KOPT-K1 (cell line): ENCODE results near the gene FOXRED2.
"Not testable (repeated sequence)": the region's sequence is repeated elsewhere in the genome, so short reads cannot be mapped to it uniquely, and the experiment has no call there.

ENCODE experiments used
- H3K27ac ChIP-seq: fragments of 200-600 bp; sonication (generic); 2 replicates; pipeline ENCODE4 v1.5.1; 2016; ENCODE audit warnings: antibody characterized with exemption, mild to moderate bottlenecking, low read depth, low read length; ENCODE audit not compliant: poor library complexity, severe bottlenecking
- H3K36me3 ChIP-seq: fragments of 200-600 bp; sonication (generic); 2 replicates; pipeline ENCODE4 v1.5.1; 2017; ENCODE audit warnings: antibody characterized with exemption, mild to moderate bottlenecking, low read length, moderate library complexity; ENCODE audit not compliant: insufficient read depth
- H3K9me3 ChIP-seq: fragments of 200-600 bp; sonication (generic); 2 replicates; pipeline ENCODE4 v1.5.1; 2017; ENCODE audit warnings: antibody characterized with exemption, low read length, mild to moderate bottlenecking; ENCODE audit not compliant: insufficient read depth, poor library complexity, severe bottlenecking

FOXRED2 gene

DNA sequence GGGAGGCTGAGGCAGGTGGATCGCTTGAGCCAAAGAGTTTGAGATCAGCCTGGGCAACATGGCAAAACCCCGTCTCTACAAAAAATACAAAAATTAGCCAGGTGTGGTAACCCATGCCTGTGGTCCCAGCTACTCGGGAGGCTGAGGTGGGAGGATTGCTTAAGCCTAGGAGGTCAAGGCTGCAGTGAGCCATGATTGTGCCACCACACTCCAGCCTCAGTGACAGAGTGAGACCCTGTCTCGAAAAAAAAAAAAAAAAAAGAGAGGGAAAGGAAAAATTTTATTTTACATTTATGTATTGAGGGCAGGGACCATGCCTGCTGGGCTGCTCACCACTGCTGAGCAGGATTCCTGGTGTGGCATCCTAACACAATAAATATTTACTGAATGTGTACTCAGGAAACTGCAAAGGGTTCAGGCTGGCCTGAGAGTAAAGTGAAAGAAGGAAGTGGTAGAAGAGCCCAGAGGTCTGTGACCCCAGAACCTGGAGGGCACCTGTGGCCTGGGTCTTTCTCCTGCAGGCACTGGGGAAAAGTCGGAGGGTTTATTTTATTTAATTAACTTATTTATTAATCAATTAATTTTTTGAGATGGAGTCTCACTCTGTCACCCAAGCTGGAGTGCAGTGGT, 53.7 kb downstream of the FOXRED2 start:
- not testable (repeated sequence) for H3K36me3 ChIP-seq, H3K9me3 ChIP-seq
- peak overlapping the region; percentile 51 for H3K27ac ChIP-seq

DNA sequence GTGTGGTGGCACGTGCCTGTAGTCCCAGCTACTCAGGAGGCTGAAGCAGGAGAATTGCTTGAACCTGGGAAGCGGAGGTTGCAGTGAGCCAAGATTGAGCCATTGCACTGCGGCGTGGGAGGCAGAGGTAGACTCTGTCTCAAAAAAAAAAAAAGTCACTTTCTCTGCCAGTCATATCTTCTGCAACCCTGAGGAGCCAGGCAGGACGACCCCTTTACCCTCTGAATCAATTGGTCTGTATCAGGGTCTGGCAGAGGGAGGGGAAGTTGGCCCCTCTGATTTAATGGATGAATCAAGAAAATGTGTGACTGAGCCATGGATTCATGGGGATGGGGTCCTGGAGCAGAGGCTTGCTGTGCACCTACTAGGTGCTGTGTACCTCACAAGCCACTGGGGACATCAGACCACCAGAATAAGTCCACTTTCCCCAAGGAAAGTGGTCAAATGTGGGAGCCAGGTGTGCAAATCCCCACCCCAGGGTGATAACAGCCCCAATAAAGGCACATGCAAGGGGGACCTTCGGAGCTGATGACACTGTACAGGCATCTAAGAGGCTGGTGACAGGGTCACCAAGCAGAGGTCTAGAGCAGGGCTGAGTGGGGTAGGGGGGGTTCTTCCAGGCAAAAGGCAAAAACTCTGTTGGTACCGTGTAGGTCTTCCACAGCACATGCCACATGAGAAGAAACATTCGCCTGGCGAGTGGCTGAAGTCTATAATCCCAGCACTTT, 54.4 kb downstream of the FOXRED2 start:
- Histone ChIP-seq H3K27ac (peak overlapping the region; percentile 51), H3K36me3 (no peaks in the 10 kb centered on the region), H3K9me3 (no peaks in the 10 kb centered on the region)

DNA sequence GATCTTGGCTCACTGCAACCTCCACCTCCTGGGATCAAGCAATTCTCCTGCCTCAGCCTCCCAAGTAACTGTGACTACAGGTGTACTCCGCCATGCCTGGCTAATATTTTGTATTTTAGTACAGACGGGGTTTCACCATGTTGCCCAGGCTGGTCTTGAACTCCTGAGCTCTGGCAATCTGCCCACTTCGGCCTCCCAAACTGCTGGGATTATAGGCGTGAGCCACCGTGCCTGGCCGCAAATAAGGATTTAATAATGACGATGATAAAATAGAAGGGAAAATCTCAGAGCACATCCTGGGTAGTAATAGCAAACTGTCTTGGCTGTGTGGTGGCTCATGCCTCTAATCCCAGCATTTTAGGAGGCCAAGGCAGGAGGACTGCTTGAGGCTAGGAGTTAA, 55.9 kb downstream of the FOXRED2 start:
- H3K9me3 ChIP-seq, H3K36me3 ChIP-seq: not testable (repeated sequence)
- H3K27ac ChIP-seq = peak overlapping the region; percentile 51

DNA sequence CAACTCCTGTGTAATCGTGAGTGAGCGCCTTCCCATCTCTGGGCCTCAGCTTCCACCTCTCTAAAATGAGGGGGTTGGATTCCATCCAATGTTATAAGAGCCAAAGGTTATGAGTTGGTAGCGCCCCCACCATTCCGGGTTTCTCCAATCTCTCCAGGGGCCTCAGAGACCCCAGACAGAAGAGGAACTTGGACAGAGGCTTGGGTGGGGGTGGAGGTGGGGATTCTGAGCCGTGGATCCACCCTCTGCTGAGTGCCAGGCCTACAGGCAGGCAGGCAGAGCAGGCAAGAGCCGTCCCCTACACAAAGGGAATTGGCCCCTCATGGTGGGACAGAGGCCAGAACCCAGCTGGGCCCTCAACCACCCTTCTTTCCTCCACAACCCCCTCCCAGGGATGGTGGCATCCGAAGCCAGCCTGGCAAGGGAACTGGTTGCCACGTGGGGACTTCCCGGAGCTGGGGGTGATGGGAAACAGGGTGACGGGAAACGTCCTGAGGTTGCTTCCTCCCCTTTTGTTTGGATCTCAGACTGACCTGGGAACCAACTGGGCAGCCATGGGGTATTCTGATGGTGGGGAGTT, 57.2 kb downstream of the FOXRED2 start:
- Histone ChIP-seq H3K9me3 (no peaks in the 10 kb centered on the region), H3K27ac (no peak overlapping the region), H3K36me3 (no peaks in the 10 kb centered on the region)

DNA sequence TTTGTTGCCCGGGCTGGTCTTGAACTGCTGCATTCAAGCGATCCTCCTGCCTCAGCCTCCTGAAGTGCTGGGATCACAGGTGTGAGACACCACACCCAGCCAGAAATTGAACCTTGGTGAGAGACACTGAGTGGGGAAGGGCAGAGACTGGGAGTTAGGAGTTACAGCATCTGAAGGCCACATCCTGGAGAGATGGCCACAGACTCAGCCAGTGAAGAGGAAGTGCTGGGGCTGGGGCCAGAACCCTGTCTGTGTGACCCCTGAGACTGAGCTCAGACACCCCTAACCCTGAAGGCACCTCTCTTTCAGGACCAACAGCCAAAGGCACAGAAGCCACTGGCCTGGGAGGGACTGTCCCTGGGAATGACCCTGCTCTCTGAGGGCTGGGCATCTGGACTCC, 59.2 kb downstream of the FOXRED2 start:
- H3K27ac ChIP-seq = no peak overlapping the region
- H3K9me3 ChIP-seq = no peaks in the 10 kb centered on the region
- no peaks in the 10 kb centered on the region for H3K36me3 ChIP-seq

DNA sequence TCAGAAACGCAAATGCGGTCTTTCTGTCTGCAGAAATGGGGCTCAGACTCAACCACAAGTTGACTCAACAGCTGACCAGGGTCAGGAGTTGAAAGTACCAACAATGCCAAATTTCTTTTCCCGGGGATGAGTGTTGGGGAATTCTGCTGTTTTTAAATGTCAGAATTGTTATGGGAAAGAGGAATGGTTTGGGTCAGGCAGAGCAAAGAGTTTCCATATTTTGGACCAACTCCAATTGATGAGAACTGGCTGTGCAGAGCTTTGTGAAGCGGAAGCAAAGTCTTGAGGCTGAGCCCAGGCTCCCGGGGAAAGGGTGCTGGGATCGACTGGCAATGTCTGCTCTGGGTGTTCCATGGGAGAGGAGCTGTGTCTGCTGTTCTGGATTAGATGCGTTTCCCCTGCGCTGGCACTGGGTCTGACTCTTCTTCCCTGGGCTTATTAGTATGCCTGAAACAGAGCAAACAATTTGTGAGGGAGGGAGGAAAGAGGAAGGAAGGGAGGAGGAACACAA, 61.6 kb downstream of the FOXRED2 start:
- no peaks in the 10 kb centered on the region for H3K36me3 ChIP-seq
- no peaks in the 10 kb centered on the region for H3K9me3 ChIP-seq
- no peak overlapping the region for H3K27ac ChIP-seq

DNA sequence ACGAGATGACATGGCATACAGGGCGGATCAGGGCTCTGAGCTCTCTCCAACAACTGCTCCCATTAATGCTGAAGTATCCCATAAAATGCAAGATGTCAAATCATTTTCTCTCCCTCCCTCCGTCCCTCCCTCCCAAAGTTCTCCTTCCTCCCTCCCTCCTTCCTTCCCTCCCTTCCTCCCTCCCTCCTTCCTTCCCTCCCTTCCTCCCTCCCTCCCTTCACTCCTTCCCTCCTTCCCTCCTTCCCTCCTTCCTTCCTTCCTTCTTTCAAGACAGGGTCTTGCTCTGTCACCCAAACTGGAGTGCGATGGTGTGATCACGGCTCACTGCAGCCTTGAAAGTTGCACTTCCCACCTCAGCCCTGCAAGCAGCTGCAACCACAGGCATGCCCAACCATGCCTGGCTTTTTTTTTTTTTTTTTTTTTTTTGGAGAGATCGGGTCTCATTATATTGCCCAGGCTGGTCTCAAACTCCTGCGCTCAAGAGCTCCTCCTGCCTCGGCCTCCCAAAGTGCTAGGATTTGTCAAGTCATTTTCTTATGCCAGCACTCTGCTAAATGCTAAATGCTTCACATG, 63.6 kb downstream of the FOXRED2 start:
- H3K9me3 ChIP-seq = no peaks in the 10 kb centered on the region
- no peaks in the 10 kb centered on the region for H3K36me3 ChIP-seq
- H3K27ac ChIP-seq = no peak overlapping the region

DNA sequence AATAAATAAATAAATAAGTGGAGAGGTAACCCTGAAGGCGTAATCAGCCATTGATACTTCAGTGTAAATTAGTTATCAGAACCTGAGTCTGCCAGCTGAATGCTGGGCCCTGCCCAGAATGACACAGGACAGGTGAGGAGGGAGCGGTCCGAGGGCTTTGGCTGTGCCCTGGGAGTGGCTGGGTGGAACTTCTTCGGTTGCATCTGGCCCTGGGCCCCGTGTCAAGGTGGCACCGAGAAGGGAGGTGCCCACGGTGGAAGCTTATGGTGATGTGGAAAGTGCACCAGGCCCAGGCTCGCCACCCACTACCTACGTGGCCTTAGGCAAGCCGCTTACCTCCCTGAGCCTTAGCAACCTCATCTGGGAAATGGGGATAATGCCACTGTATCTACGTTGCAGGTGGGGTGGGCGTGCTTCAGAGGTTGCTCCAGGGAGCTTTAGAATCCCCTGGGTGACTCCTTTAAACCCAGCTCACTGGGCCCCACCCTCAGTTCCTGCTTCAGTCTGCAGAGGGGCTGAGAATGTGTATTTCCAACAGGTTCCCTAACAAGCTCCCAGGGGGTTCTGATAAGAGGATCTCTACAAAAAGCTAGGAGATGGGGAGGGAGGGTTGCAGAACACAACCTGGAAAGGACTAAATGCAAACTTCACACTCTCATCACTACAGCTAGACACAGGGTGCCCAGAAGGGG, 64.2 kb downstream of the FOXRED2 start:
- no peaks in the 10 kb centered on the region for H3K9me3 ChIP-seq
- no peak overlapping the region for H3K27ac ChIP-seq
- H3K36me3 ChIP-seq = no peaks in the 10 kb centered on the region

DNA sequence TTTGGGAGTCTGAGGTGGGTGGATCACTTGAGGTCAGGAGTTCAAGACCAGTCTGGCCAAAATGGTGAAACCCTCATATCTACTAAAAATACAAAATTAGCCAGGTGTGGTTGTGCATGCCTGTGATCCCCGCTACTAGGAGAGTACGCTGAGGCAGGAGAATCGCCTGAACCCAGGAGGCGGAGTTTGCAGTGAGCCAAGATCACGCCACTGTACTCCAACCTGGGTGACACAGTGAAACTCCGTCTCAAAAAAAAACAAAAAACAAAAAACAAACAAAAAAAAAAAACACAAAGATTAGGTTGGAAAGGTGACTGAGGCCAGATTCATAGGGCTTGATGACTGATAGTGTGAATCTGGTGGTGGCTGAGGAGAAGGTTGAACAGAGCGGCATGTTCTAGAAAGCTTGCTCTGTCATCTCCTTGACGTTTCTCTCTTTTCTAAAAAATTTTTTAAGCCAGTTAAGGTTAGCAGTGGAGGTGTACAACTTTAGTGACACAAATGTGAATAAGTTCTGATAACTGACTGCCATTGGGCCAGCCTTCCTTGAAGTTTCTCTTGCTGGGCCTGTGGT, 66.3 kb downstream of the FOXRED2 start:
- Histone ChIP-seq H3K36me3 (no peaks in the 10 kb centered on the region), H3K9me3 (no peaks in the 10 kb centered on the region), H3K27ac (no peak overlapping the region)

DNA sequence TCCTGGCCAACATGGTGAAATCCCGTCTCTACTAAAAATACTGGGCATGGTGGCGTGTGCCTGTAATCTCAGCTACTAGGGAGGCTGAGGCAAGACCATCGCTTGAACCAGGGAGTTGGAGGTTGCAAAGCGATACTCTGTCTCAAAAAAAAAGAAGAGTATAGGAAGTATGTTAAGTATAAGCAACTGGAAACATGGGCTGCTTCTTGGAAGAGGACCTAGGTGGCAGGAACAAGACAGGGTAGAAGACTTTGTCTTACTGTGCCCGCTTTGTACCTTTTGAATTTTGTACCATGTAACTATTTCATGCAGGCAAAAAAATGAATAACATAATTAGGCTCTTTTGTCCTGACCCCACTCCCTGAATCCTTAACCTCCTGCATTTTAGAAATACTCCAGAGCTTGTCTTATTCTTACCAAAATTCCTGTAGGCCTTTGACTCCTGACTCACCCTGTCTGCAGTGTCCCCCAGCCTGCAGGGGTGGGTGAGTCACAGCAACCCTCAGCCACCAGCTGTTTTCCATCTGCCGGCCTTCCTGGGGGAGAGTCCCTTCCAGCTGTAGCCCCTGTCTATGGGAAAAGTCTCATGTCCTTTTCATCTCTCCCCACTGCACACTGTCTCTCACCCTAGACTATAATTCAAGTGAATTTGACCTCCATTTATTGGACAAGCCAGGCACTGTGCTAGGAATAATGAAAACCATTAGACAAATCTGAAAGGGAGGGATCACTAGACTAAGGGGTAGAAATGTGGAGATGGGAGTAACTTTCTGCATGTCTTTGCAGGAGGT, 67.2 kb downstream of the FOXRED2 start:
- no peaks in the 10 kb centered on the region for H3K9me3 ChIP-seq
- no peak overlapping the region for H3K27ac ChIP-seq
- H3K36me3 ChIP-seq = no peaks in the 10 kb centered on the region
